Measurements from ENCODE around the gene FOXD4L1.
"Not testable (repeated sequence)": the region's sequence is repeated elsewhere in the genome, so short reads cannot be mapped to it uniquely, and the experiment has no call there.

Gene FOXD4L1

DNA sequence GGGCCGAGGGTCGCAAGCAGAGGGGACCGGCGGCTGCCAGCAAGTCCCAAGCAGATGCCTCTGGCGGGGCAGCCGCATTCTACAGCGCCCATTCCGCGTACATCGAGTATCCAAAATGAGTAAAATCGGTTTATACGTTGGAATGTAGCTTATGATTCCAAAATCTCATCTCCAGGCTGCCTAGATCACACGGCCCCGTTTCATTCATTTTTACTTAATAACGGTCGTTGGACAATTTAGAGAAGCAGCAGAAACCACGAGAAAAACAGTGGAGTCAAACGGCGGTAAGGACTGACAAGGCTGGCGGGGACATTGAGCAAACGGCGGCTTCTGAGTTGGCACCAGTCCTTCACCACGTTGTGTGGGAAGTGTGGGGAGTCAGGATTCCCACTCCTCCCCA, 5.6 kb downstream of the FOXD4L1 start:
- H3K27ac ChIP-seq (ENCODE audit: insufficient read depth, low read depth, low read length, poor library complexity, severe bottlenecking); H3K9me3 ChIP-seq (ENCODE audit: control insufficient read depth, low read length); H3K4me1 ChIP-seq (ENCODE audit: control insufficient read depth, insufficient read depth, low read length); H3K4me3 ChIP-seq (ENCODE audit: insufficient read depth, low read depth, low read length); H3K36me3 ChIP-seq (ENCODE audit: control insufficient read depth, insufficient read depth, low read length): not testable (repeated sequence)
- H3K27me3 ChIP-seq (ENCODE audit: control insufficient read depth, insufficient read depth, low read length, poor library complexity, severe bottlenecking): peaks cover 88% of the 10 kb centered on the region
- 2 to 5% methylated on average over 9 to 12 of the region's 23 CpGs for whole genome bisulfite sequencing, 2 experiments

GRCh38 chr2:113507394-113508140, 9.1 kb downstream of the FOXD4L1 start:
- not testable (repeated sequence) for H3K36me3 ChIP-seq (ENCODE audit: control insufficient read depth, insufficient read depth, low read length); H3K9me3 ChIP-seq (ENCODE audit: control insufficient read depth, low read length); H3K4me3 ChIP-seq (ENCODE audit: insufficient read depth, low read depth, low read length); H3K4me1 ChIP-seq (ENCODE audit: control insufficient read depth, insufficient read depth, low read length); H3K27ac ChIP-seq (ENCODE audit: insufficient read depth, low read depth, low read length, poor library complexity, severe bottlenecking)
- WGBS, 2 experiments: 23 to 29% methylated on average over 7 to 11 of the region's 14 CpGs
- peaks cover 65% of the 10 kb centered on the region for H3K27me3 ChIP-seq (ENCODE audit: control insufficient read depth, insufficient read depth, low read length, poor library complexity, severe bottlenecking)

DNA sequence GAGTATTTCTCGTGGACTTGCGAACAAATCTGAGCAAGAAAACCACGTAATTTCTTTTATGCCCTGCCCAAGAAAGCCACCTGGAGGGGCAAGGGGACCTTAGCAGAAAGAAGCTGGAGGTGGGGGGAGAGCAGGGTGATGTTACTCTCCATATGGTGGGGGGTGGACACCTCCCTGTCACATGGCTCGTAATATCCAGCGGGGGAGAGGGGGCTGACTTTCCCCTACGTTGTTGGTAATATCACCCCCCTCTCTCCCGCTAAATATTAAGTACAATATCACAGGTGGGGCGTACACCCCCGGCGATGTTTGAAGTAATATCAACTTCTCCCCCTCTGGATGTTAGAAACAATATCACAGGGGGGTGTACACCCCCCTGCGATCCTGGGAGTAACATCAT, 9.7 kb downstream of the FOXD4L1 start:
- H3K4me1 ChIP-seq (ENCODE audit: control insufficient read depth, insufficient read depth, low read length); H3K27ac ChIP-seq (ENCODE audit: insufficient read depth, low read depth, low read length, poor library complexity, severe bottlenecking); H3K4me3 ChIP-seq (ENCODE audit: insufficient read depth, low read depth, low read length); H3K9me3 ChIP-seq (ENCODE audit: control insufficient read depth, low read length); H3K36me3 ChIP-seq (ENCODE audit: control insufficient read depth, insufficient read depth, low read length): not testable (repeated sequence)
- 40 to 60% methylated on average over 2 to 8 of the region's 11 CpGs for WGBS, 2 experiments
- H3K27me3 ChIP-seq (ENCODE audit: control insufficient read depth, insufficient read depth, low read length, poor library complexity, severe bottlenecking): peaks cover 59% of the 10 kb centered on the region

GRCh38 chr2:113510913-113511312, 12.4 kb downstream of the FOXD4L1 start:
- not testable (repeated sequence) for H3K36me3 ChIP-seq (ENCODE audit: control insufficient read depth, insufficient read depth, low read length); H3K27ac ChIP-seq (ENCODE audit: insufficient read depth, low read depth, low read length, poor library complexity, severe bottlenecking); H3K9me3 ChIP-seq (ENCODE audit: control insufficient read depth, low read length); H3K4me1 ChIP-seq (ENCODE audit: control insufficient read depth, insufficient read depth, low read length); H3K4me3 ChIP-seq (ENCODE audit: insufficient read depth, low read depth, low read length)
- H3K27me3 ChIP-seq (ENCODE audit: control insufficient read depth, insufficient read depth, low read length, poor library complexity, severe bottlenecking): peaks cover 36% of the 10 kb centered on the region
- no CpG with 5 or more reads among the region's 3 CpGs for WGBS, 2 experiments

DNA sequence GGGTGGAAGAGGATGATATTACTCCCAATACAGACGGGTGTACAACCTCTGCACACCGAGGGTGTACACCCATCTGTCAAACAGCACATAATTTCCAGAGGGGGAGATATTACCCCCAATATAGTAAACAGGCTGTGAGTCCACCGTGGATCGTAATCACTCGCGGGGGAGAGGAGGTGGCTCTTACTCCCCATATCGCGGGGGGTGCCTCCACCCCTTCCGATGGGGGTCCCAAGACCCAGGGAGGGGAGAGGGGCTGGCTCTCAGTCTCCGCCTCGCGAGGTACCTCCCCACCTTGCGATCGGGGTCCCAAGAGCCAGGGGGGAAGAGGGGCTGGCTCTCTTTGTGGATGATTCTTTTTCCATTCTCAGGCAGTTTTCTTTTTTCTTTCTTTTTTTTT, 13.4 kb downstream of the FOXD4L1 start:
- not testable (repeated sequence) for H3K4me3 ChIP-seq (ENCODE audit: insufficient read depth, low read depth, low read length); H3K27ac ChIP-seq (ENCODE audit: insufficient read depth, low read depth, low read length, poor library complexity, severe bottlenecking); H3K9me3 ChIP-seq (ENCODE audit: control insufficient read depth, low read length); H3K4me1 ChIP-seq (ENCODE audit: control insufficient read depth, insufficient read depth, low read length); H3K36me3 ChIP-seq (ENCODE audit: control insufficient read depth, insufficient read depth, low read length)
- 84 to 85% methylated on average over 13 to 14 of the region's 14 CpGs for WGBS, 2 experiments
- H3K27me3 ChIP-seq (ENCODE audit: control insufficient read depth, insufficient read depth, low read length, poor library complexity, severe bottlenecking): peaks cover 31% of the 10 kb centered on the region

GRCh38 chr2:113515457-113515856, 17.0 kb downstream of the FOXD4L1 start:
- 95 to 96% methylated on average over 7 of the region's 8 CpGs for WGBS, 2 experiments
- not testable (repeated sequence) for H3K36me3 ChIP-seq (ENCODE audit: control insufficient read depth, insufficient read depth, low read length)

GRCh38 chr2:113515995-113516394, 17.5 kb downstream of the FOXD4L1 start:
- not testable (repeated sequence) for H3K4me1 ChIP-seq (ENCODE audit: control insufficient read depth, insufficient read depth, low read length); H3K4me3 ChIP-seq (ENCODE audit: insufficient read depth, low read depth, low read length); H3K27ac ChIP-seq (ENCODE audit: insufficient read depth, low read depth, low read length, poor library complexity, severe bottlenecking); H3K36me3 ChIP-seq (ENCODE audit: control insufficient read depth, insufficient read depth, low read length); H3K27me3 ChIP-seq (ENCODE audit: control insufficient read depth, insufficient read depth, low read length, poor library complexity, severe bottlenecking); H3K9me3 ChIP-seq (ENCODE audit: control insufficient read depth, low read length)
- 80 to 88% methylated on average over 3 of the region's 3 CpGs for WGBS, 2 experiments

More at GRCh38 chr2:113515457-113515856, 17.0 kb downstream of the FOXD4L1 start:
- not testable (repeated sequence) for H3K27me3 ChIP-seq (ENCODE audit: control insufficient read depth, insufficient read depth, low read length, poor library complexity, severe bottlenecking); H3K4me3 ChIP-seq (ENCODE audit: insufficient read depth, low read depth, low read length); H3K27ac ChIP-seq (ENCODE audit: insufficient read depth, low read depth, low read length, poor library complexity, severe bottlenecking); H3K4me1 ChIP-seq (ENCODE audit: control insufficient read depth, insufficient read depth, low read length); H3K9me3 ChIP-seq (ENCODE audit: control insufficient read depth, low read length)

DNA sequence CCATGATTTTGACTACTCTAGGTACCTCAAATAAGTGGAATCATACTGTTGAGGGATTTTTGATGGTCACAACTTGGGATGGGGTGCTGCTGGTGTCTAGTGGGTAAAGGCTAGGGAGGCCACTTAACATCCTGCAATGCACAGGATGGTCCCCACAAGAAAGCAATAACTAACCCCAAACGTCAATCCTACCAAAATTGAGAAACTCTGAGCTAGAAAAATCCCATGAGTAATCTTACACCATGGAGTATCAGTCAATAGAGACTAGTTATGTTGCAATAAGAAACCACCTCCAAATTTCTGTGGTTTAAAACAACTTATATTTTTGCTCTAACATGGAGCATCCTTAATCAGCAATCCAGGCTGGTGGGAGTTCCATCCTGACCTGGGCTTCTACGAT, 18.6 kb downstream of the FOXD4L1 start:
- WGBS, 2 experiments: no CpG with 5 or more reads among the region's 2 CpGs
- H3K27ac ChIP-seq (ENCODE audit: insufficient read depth, low read depth, low read length, poor library complexity, severe bottlenecking); H3K9me3 ChIP-seq (ENCODE audit: control insufficient read depth, low read length); H3K4me3 ChIP-seq (ENCODE audit: insufficient read depth, low read depth, low read length); H3K36me3 ChIP-seq (ENCODE audit: control insufficient read depth, insufficient read depth, low read length); H3K27me3 ChIP-seq (ENCODE audit: control insufficient read depth, insufficient read depth, low read length, poor library complexity, severe bottlenecking); H3K4me1 ChIP-seq (ENCODE audit: control insufficient read depth, insufficient read depth, low read length): not testable (repeated sequence)

DNA sequence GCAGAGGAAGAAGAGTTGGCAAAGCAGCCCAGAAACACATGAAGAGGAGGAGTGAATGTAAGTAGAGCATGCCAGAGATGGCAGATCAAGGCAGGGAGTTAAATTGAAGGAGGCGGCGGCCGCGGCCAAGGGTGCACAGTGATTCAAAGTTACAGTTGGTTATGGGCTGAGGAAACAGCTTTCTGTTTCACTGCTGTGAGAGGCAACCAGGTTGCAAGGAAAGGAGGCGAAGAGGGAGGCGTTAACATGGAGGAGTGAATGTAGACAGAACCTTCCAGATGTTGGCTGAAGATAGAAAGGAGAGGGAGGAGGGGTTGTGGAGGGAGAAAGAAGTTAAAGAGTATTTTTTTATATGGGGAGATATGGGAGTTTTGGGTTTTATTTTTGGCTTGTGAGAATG, 22.4 kb downstream of the FOXD4L1 start:
- WGBS, 2 experiments: 97% methylated on average over 6 of the region's 6 CpGs

GRCh38 chr2:113521492-113521891, 23.0 kb downstream of the FOXD4L1 start:
- not testable (repeated sequence) for H3K4me3 ChIP-seq (ENCODE audit: insufficient read depth, low read depth, low read length); H3K36me3 ChIP-seq (ENCODE audit: control insufficient read depth, insufficient read depth, low read length); H3K27ac ChIP-seq (ENCODE audit: insufficient read depth, low read depth, low read length, poor library complexity, severe bottlenecking); H3K27me3 ChIP-seq (ENCODE audit: control insufficient read depth, insufficient read depth, low read length, poor library complexity, severe bottlenecking); H3K4me1 ChIP-seq (ENCODE audit: control insufficient read depth, insufficient read depth, low read length); H3K9me3 ChIP-seq (ENCODE audit: control insufficient read depth, low read length)
- WGBS, 2 experiments: 100% methylated on average over 1 of the region's 5 CpGs; no CpG with 5 or more reads in 1 of the 2 experiments

More for the DNA sequence above, 22.4 kb downstream of the FOXD4L1 start:
- not testable (repeated sequence) for H3K36me3 ChIP-seq (ENCODE audit: control insufficient read depth, insufficient read depth, low read length); H3K27ac ChIP-seq (ENCODE audit: insufficient read depth, low read depth, low read length, poor library complexity, severe bottlenecking); H3K4me3 ChIP-seq (ENCODE audit: insufficient read depth, low read depth, low read length); H3K9me3 ChIP-seq (ENCODE audit: control insufficient read depth, low read length); H3K4me1 ChIP-seq (ENCODE audit: control insufficient read depth, insufficient read depth, low read length); H3K27me3 ChIP-seq (ENCODE audit: control insufficient read depth, insufficient read depth, low read length, poor library complexity, severe bottlenecking)

DNA sequence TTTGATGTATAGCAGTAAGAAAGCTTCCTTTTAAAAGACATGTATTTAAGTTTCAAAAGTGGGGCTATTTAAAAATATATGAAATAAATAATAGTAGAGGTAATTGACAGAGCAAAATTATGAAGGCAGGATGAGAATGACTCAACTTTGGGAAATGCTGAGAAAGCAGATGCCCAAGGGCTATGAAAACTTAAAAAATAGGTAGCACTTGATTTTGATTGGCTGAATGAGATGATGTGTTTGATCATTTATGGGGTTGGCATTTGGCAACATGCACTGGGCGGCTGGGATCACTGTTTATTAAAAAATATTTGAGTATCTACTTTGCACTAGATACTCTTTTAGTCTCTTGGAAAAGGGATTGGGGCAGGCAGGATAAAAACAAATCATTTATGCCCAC, 26.5 kb downstream of the FOXD4L1 start:
- H3K36me3 ChIP-seq (ENCODE audit: control insufficient read depth, insufficient read depth, low read length); H3K4me1 ChIP-seq (ENCODE audit: control insufficient read depth, insufficient read depth, low read length); H3K27me3 ChIP-seq (ENCODE audit: control insufficient read depth, insufficient read depth, low read length, poor library complexity, severe bottlenecking); H3K4me3 ChIP-seq (ENCODE audit: insufficient read depth, low read depth, low read length); H3K9me3 ChIP-seq (ENCODE audit: control insufficient read depth, low read length); H3K27ac ChIP-seq (ENCODE audit: insufficient read depth, low read depth, low read length, poor library complexity, severe bottlenecking): not testable (repeated sequence)
- no CpG with 5 or more reads among the region's 1 CpG for WGBS, 2 experiments
